ENCODE measurements around the gene SMYD3.

DNA sequence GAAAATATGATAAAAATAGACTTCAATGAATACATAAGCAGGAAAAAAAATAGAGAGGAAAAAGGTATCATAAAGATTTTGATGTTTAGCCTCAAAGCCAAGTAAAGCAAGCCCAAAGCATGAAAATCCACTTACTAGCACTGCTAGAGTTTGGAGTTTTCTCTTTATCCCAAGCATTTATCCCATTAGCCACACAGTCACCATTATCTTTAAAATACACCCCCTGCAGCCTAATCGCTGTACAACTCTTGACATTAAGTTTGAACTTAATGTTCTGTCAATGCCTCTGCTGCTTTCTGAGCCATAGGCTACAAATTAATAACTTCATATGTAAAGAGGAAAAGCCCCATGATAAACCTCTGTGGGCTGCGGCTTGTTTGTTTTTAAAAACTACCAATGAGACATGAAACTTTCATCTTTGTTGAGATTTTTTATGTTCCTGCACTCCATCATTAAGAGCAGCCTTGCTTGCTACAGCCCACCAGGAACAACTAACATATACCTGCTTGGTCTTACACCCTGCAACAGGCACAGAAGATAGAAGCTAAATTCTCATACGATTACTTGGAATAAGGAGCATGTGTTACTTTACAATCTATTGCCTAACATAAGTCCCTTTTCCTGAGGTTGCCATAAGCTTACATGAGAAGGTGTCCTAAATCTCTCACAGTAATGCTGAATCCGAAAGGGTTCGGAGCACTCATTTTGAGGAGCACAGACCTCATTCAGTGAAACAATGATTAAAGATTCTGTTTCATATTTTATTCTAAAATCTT lies 202.4 kb downstream of the SMYD3 start:
- TF ChIP-seq, protein P1, sequence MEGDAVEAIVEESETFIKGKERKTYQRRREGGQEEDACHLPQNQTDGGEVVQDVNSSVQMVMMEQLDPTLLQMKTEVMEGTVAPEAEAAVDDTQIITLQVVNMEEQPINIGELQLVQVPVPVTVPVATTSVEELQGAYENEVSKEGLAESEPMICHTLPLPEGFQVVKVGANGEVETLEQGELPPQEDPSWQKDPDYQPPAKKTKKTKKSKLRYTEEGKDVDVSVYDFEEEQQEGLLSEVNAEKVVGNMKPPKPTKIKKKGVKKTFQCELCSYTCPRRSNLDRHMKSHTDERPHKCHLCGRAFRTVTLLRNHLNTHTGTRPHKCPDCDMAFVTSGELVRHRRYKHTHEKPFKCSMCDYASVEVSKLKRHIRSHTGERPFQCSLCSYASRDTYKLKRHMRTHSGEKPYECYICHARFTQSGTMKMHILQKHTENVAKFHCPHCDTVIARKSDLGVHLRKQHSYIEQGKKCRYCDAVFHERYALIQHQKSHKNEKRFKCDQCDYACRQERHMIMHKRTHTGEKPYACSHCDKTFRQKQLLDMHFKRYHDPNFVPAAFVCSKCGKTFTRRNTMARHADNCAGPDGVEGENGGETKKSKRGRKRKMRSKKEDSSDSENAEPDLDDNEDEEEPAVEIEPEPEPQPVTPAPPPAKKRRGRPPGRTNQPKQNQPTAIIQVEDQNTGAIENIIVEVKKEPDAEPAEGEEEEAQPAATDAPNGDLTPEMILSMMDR (IDR thresholded peaks at IDR 0.05) = no peak
- TF ChIP-seq POLR2AphosphoS5 (IDR thresholded peaks at IDR 0.05; ENCODE audit: insufficient read depth in 1 of 2, low read depth in 1 of 2) (no peak), POLR2A (IDR thresholded peaks at IDR 0.05) (no peak)
